Measurements from ENCODE around the gene TRIM2. TPM values are rescaled to one million over a fixed set of nuclear protein-coding genes. Genes with fewer than 3 reads are reported as not detected.
A peak's percentile ranks its signal among the peaks of the same experiment; 100 is the strongest.

TRIM2 gene
- total and polyA plus RNA-seq, 7 experiments from 2014 or later = 0.12 to 3.9 (median 2.1) TPM

DNA sequence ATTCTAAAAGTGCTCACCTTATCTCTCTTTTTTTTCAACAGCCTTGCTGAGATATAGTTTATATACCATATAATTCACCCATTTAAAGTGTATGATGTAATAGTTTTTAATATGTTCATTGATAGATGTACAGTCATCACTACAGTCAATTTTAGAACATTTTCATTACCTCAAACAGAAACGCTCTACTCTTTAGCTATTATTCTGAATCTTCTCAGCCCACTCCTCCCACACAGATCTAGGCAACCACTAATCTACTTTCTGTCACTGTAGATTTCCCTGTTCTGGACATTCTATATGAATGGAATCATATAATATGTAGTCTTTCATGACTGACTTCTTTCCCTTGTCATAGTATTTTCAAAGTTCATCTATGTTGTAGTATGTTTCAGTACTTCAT is 162.8 kb downstream of the TRIM2 start:
- Histone ChIP-seq H3K4me1 (ENCODE audit: control insufficient read depth in 2 of 2, insufficient read depth in 2 of 2, low read length in 2 of 2) (no peaks in the 10 kb centered on the region), H3K36me3 (ENCODE audit: control insufficient read depth in 2 of 3, insufficient read depth in 3 of 3, low read length in 3 of 3) (no peaks in the 10 kb centered on the region), H3K27ac (ENCODE audit: low read depth, low read length) (no peak overlapping the region), H3K9me3 (ENCODE audit: control insufficient read depth in 2 of 3, low read length in 3 of 3) (no peaks in the 10 kb centered on the region), H3K4me3 (ENCODE audit: low read length) (no peak overlapping the region), H3K27me3 (ENCODE audit: control insufficient read depth in 2 of 2, insufficient read depth in 2 of 2, low read length in 2 of 2) (no peaks in the 10 kb centered on the region)
- ATAC-seq = no peak
- no peak overlapping the region for H3K27ac Mint-ChIP-seq
- ChIA-PET CTCF (no interaction called here), POLR2A (no interaction called here)
- H3K4me1 Mint-ChIP-seq = peaks cover 0 to 9% (median 3%) of the 10 kb centered on the region in 7 donors
- intact Hi-C loops (cut with micrococcal nuclease) = no loop called here
- no peaks in the 10 kb centered on the region for H3K27me3 Mint-ChIP-seq
- no peak overlapping the region for H3K4me3 Mint-ChIP-seq
- H3K9me3 Mint-ChIP-seq = peaks cover 0 to 8% (median 0%) of the 10 kb centered on the region in 11 donors
- DNase-seq = no peak
- H3K36me3 Mint-ChIP-seq = peaks cover 0 to 71% (median 0%) of the 10 kb centered on the region in 5 donors

- Mint-ChIP-seq H3K27ac (peak overlapping the region in 1 of 9 donors; percentile 32), H3K27me3 (no peaks in the 10 kb centered on the region), H3K4me3 (no peak overlapping the region), H3K9me3 (peaks cover 0 to 15% (median 7%) of the 10 kb centered on the region in 11 donors), H3K36me3 (peaks cover 0 to 72% (median 0%) of the 10 kb centered on the region in 5 donors), H3K4me1 (peaks cover 0 to 9% (median 3%) of the 10 kb centered on the region in 7 donors)
- no peak for DNase-seq
- no peak overlapping the region for H3K4me3 ChIP-seq (ENCODE audit: low read length)
- ATAC-seq = no peak
- ChIA-PET POLR2A (no interaction called here), CTCF (no interaction called here)
- no peak overlapping the region for H3K27ac ChIP-seq (ENCODE audit: low read depth, low read length)
- intact Hi-C loops (cut with micrococcal nuclease) = no loop called here
- no peaks in the 10 kb centered on the region for H3K27me3 ChIP-seq (ENCODE audit: control insufficient read depth in 2 of 2, insufficient read depth in 2 of 2, low read length in 2 of 2)
- no peaks in the 10 kb centered on the region for H3K36me3 ChIP-seq (ENCODE audit: control insufficient read depth in 2 of 3, insufficient read depth in 3 of 3, low read length in 3 of 3)
- no peaks in the 10 kb centered on the region for H3K4me1 ChIP-seq (ENCODE audit: control insufficient read depth in 2 of 2, insufficient read depth in 2 of 2, low read length in 2 of 2)
- H3K9me3 ChIP-seq (ENCODE audit: control insufficient read depth in 2 of 3, low read length in 3 of 3) = no peaks in the 10 kb centered on the region
Observed at GRCh38 chr4:153369021-153369420, 164.8 kb downstream of the TRIM2 start.

DNA sequence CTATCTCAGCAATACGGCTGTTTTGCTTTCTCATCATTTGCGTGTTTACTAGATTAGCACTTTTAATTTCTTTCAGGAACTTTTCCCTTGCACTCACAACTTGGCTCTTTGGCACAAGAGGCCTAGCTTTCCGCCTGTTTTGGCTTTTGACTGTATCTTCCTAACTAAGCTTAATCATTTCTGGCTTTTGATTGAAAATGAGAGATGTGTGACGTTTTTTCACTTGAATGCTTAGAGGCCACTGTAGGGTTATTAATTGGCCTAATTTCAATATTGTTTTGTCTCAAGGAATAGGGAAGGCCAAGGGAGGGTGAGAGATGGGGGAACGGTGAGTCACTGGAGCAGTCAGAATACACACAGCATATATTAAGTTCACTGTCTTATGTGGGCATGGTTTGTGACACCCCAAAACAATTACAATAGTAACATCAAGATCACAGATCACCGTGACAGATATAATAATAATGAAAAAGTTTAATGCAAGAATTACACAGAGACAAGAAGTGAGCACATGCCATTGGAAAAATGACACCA is 167.5 kb downstream of the TRIM2 start:
- peaks cover 0 to 15% (median 7%) of the 10 kb centered on the region in 11 donors for H3K9me3 Mint-ChIP-seq
- no peaks in the 10 kb centered on the region for H3K4me1 ChIP-seq (ENCODE audit: control insufficient read depth in 2 of 2, insufficient read depth in 2 of 2, low read length in 2 of 2)
- H3K9me3 ChIP-seq (ENCODE audit: control insufficient read depth in 2 of 3, low read length in 3 of 3) = no peaks in the 10 kb centered on the region
- peaks cover 0 to 66% (median 0%) of the 10 kb centered on the region in 5 donors for H3K36me3 Mint-ChIP-seq
- no peak for ATAC-seq
- no peaks in the 10 kb centered on the region for H3K27me3 Mint-ChIP-seq
- POLR2A ChIA-PET = no interaction called here
- no peak overlapping the region for H3K4me3 Mint-ChIP-seq
- H3K27me3 ChIP-seq (ENCODE audit: control insufficient read depth in 2 of 2, insufficient read depth in 2 of 2, low read length in 2 of 2) = no peaks in the 10 kb centered on the region
- peaks cover 0 to 5% (median 0%) of the 10 kb centered on the region in 7 donors for H3K4me1 Mint-ChIP-seq
- intact Hi-C loops (cut with micrococcal nuclease) = no loop called here
- no peak overlapping the region for H3K27ac Mint-ChIP-seq
- CTCF ChIA-PET = no interaction called here
- H3K36me3 ChIP-seq (ENCODE audit: control insufficient read depth in 2 of 3, insufficient read depth in 3 of 3, low read length in 3 of 3) = no peaks in the 10 kb centered on the region
- H3K27ac ChIP-seq (ENCODE audit: low read depth, low read length) = no peak overlapping the region
- DNase-seq = no peak
- no peak overlapping the region for H3K4me3 ChIP-seq (ENCODE audit: low read length)

- no peak overlapping the region for H3K4me3 Mint-ChIP-seq
- Histone ChIP-seq H3K4me3 (ENCODE audit: low read length) (no peak overlapping the region), H3K4me1 (ENCODE audit: control insufficient read depth in 2 of 2, insufficient read depth in 2 of 2, low read length in 2 of 2) (no peaks in the 10 kb centered on the region), H3K27ac (ENCODE audit: low read depth, low read length) (no peak overlapping the region), H3K9me3 (ENCODE audit: control insufficient read depth in 2 of 3, low read length in 3 of 3) (no peaks in the 10 kb centered on the region), H3K36me3 (ENCODE audit: control insufficient read depth in 2 of 3, insufficient read depth in 3 of 3, low read length in 3 of 3) (no peaks in the 10 kb centered on the region), H3K27me3 (ENCODE audit: control insufficient read depth in 2 of 2, insufficient read depth in 2 of 2, low read length in 2 of 2) (no peaks in the 10 kb centered on the region)
- H3K27ac Mint-ChIP-seq = no peak overlapping the region
- peaks cover 0 to 3% (median 0%) of the 10 kb centered on the region in 7 donors for H3K4me1 Mint-ChIP-seq
- POLR2A ChIA-PET = interaction anchor here (0.6 to 1.0 kb wide), 2 partner anchors 19 to 20 kb away, joined by 3 to 5 read pairs; no protein-coding TSS in a partner anchor
- no peak for DNase-seq
- no peaks in the 10 kb centered on the region for H3K27me3 Mint-ChIP-seq
- intact Hi-C loops (cut with micrococcal nuclease) = no loop called here
- CTCF ChIA-PET = interaction anchor here (0.8 kb wide), 1 partner anchor 201 kb away, joined by 3 read pairs; no protein-coding TSS in a partner anchor
- H3K36me3 Mint-ChIP-seq = peaks cover 0 to 58% (median 0%) of the 10 kb centered on the region in 5 donors
- ATAC-seq = no peak
- peaks cover 0 to 15% (median 7%) of the 10 kb centered on the region in 11 donors for H3K9me3 Mint-ChIP-seq
Observed at GRCh38 chr4:153372967-153373562, 168.8 kb downstream of the TRIM2 start.

DNA sequence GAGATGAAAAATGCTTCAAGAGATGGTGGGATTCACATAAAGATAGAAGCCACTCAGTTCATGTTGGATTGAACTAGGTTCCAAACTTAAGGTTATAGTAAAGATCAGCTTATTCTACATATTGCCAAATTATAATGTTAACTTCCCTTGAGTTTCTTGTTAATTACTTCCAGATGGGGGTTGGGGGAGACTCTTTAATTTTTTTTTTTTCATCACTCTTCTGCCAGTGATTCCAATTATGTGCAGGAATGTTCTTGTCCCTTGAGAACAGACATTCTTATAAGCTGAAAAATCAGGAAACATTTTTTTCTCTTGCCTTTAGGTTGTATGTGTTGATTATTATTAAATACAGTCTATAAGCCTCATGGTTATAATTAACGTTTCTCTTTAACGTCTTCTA is 170.2 kb downstream of the TRIM2 start:
- no peaks in the 10 kb centered on the region for H3K27me3 Mint-ChIP-seq
- H3K4me1 ChIP-seq (ENCODE audit: control insufficient read depth in 2 of 2, insufficient read depth in 2 of 2, low read length in 2 of 2) = no peaks in the 10 kb centered on the region
- CTCF ChIA-PET = no interaction called here
- no peaks in the 10 kb centered on the region for H3K9me3 ChIP-seq (ENCODE audit: control insufficient read depth in 2 of 3, low read length in 3 of 3)
- intact Hi-C loops (cut with micrococcal nuclease) = no loop called here
- DNase-seq (no peak), ATAC-seq (no peak)
- no peaks in the 10 kb centered on the region for H3K27me3 ChIP-seq (ENCODE audit: control insufficient read depth in 2 of 2, insufficient read depth in 2 of 2, low read length in 2 of 2)
- no peak overlapping the region for H3K27ac Mint-ChIP-seq
- no peak overlapping the region for H3K4me3 Mint-ChIP-seq
- H3K36me3 ChIP-seq (ENCODE audit: control insufficient read depth in 2 of 3, insufficient read depth in 3 of 3, low read length in 3 of 3) = no peaks in the 10 kb centered on the region
- H3K36me3 Mint-ChIP-seq = peaks cover 0 to 51% (median 0%) of the 10 kb centered on the region in 5 donors
- no peak overlapping the region for H3K27ac ChIP-seq (ENCODE audit: low read depth, low read length)
- POLR2A ChIA-PET = no interaction called here
- peaks cover 0 to 1% (median 0%) of the 10 kb centered on the region in 7 donors for H3K4me1 Mint-ChIP-seq
- H3K4me3 ChIP-seq (ENCODE audit: low read length) = no peak overlapping the region
- H3K9me3 Mint-ChIP-seq = peaks cover 0 to 15% (median 7%) of the 10 kb centered on the region in 11 donors

GRCh38 chr4:153375303-153375702 is 171.1 kb downstream of the TRIM2 start:
- H3K27ac Mint-ChIP-seq = peak overlapping the region in 1 of 9 donors; percentile 38
- H3K36me3 ChIP-seq (ENCODE audit: control insufficient read depth in 2 of 3, insufficient read depth in 3 of 3, low read length in 3 of 3) = no peaks in the 10 kb centered on the region
- no peak overlapping the region for H3K4me3 ChIP-seq (ENCODE audit: low read length)
- ChIA-PET POLR2A (interaction anchor here (0.5 to 0.7 kb wide), 2 partner anchors 12 to 29 kb away, joined by 3 to 4 read pairs; no protein-coding TSS in a partner anchor), CTCF (no interaction called here)
- no peaks in the 10 kb centered on the region for H3K27me3 Mint-ChIP-seq
- H3K9me3 Mint-ChIP-seq = peaks cover 0 to 15% (median 7%) of the 10 kb centered on the region in 11 donors
- no peaks in the 10 kb centered on the region for H3K9me3 ChIP-seq (ENCODE audit: control insufficient read depth in 2 of 3, low read length in 3 of 3)
- H3K4me1 ChIP-seq (ENCODE audit: control insufficient read depth in 2 of 2, insufficient read depth in 2 of 2, low read length in 2 of 2) = no peaks in the 10 kb centered on the region
- H3K27me3 ChIP-seq (ENCODE audit: control insufficient read depth in 2 of 2, insufficient read depth in 2 of 2, low read length in 2 of 2) = no peaks in the 10 kb centered on the region
- peaks cover 0 to 1% (median 0%) of the 10 kb centered on the region in 7 donors for H3K4me1 Mint-ChIP-seq
- ATAC-seq (no peak), DNase-seq (no peak)
- H3K36me3 Mint-ChIP-seq = peaks cover 0 to 45% (median 0%) of the 10 kb centered on the region in 5 donors
- no peak overlapping the region for H3K27ac ChIP-seq (ENCODE audit: low read depth, low read length)
- intact Hi-C loops (cut with micrococcal nuclease) = no loop called here
- H3K4me3 Mint-ChIP-seq = no peak overlapping the region

- Mint-ChIP-seq H3K27me3 (no peaks in the 10 kb centered on the region), H3K27ac (peak overlapping the region in 1 of 9 donors; percentile 28), H3K4me1 (peaks cover 0 to 2% (median 0%) of the 10 kb centered on the region in 7 donors), H3K36me3 (peaks cover 0 to 13% (median 0%) of the 10 kb centered on the region in 5 donors), H3K4me3 (no peak overlapping the region), H3K9me3 (no peaks in the 10 kb centered on the region)
- POLR2A ChIA-PET = no interaction called here
- H3K4me1 ChIP-seq (ENCODE audit: control insufficient read depth in 2 of 2, insufficient read depth in 2 of 2, low read length in 2 of 2) = no peaks in the 10 kb centered on the region
- CTCF ChIA-PET = interaction anchor here (1.0 kb wide), 1 partner anchor 84 kb away, joined by 5 read pairs; no protein-coding TSS in a partner anchor
- intact Hi-C loops (cut with micrococcal nuclease) = no loop called here
- no peaks in the 10 kb centered on the region for H3K27me3 ChIP-seq (ENCODE audit: control insufficient read depth in 2 of 2, insufficient read depth in 2 of 2, low read length in 2 of 2)
- ATAC-seq = no peak
- no peaks in the 10 kb centered on the region for H3K9me3 ChIP-seq (ENCODE audit: control insufficient read depth in 2 of 3, low read length in 3 of 3)
- H3K27ac ChIP-seq (ENCODE audit: low read depth, low read length) = no peak overlapping the region
- H3K4me3 ChIP-seq (ENCODE audit: low read length) = no peak overlapping the region
- DNase-seq = no peak
- H3K36me3 ChIP-seq (ENCODE audit: control insufficient read depth in 2 of 3, insufficient read depth in 3 of 3, low read length in 3 of 3) = no peaks in the 10 kb centered on the region
Observed at GRCh38 chr4:153383131-153383530, 178.9 kb downstream of the TRIM2 start.
